ENCODE results near the gene CLRN2.

CLRN2 gene

GRCh38 chr4:17554568-17554967 lies 39.6 kb downstream of the CLRN2 start:
- Histone ChIP-seq H3K4me1 (ENCODE audit: low read depth, poor library complexity, severe bottlenecking) (peaks cover 51% of the 10 kb centered on the region), H4K20me1 (ENCODE audit: insufficient read depth) (no peaks in the 10 kb centered on the region), H3K36me3 (ENCODE audit: insufficient read depth) (no peaks in the 10 kb centered on the region), H3K4me3 (IDR thresholded peaks at IDR 0.05; ENCODE audit: insufficient read depth, low read depth, low read length) (no peak overlapping the region), H2AFZ (ENCODE audit: low read depth) (no peak overlapping the region; the same call in 1 of the 2 replicates), H3K9ac (no peak overlapping the region), H3K4me2 (no peak overlapping the region), H3K27me3 (ENCODE audit: insufficient read depth, low read depth) (no peaks in the 10 kb centered on the region), H3K27ac (no peak overlapping the region), H3K79me2 (ENCODE audit: insufficient read depth, low read depth) (no peaks in the 10 kb centered on the region)
- TF ChIP-seq CTCF (conservative IDR thresholded peaks at IDR 0.05; ENCODE audit: low read depth, low read length): no peak

- Histone ChIP-seq H3K9ac (no peak overlapping the region), H3K36me3 (ENCODE audit: insufficient read depth) (no peaks in the 10 kb centered on the region), H4K20me1 (ENCODE audit: insufficient read depth) (no peaks in the 10 kb centered on the region), H2AFZ (ENCODE audit: low read depth) (no peak overlapping the region), H3K79me2 (ENCODE audit: insufficient read depth, low read depth) (no peaks in the 10 kb centered on the region), H3K4me1 (ENCODE audit: low read depth, poor library complexity, severe bottlenecking) (peaks cover 32% of the 10 kb centered on the region), H3K4me2 (no peak overlapping the region), H3K4me3 (IDR thresholded peaks at IDR 0.05; ENCODE audit: insufficient read depth, low read depth, low read length) (no peak overlapping the region), H3K27ac (no peak overlapping the region), H3K27me3 (ENCODE audit: insufficient read depth, low read depth) (no peaks in the 10 kb centered on the region)
- no peak for TF ChIP-seq CTCF (conservative IDR thresholded peaks at IDR 0.05; ENCODE audit: low read depth, low read length)
Measured at GRCh38 chr4:17556498-17556897, 41.5 kb downstream of the CLRN2 start.

GRCh38 chr4:17557880-17558279 lies 42.9 kb downstream of the CLRN2 start:
- Histone ChIP-seq H3K27me3 (ENCODE audit: insufficient read depth, low read depth) (no peaks in the 10 kb centered on the region), H3K79me2 (ENCODE audit: insufficient read depth, low read depth) (no peaks in the 10 kb centered on the region), H3K4me3 (IDR thresholded peaks at IDR 0.05; ENCODE audit: insufficient read depth, low read depth, low read length) (no peak overlapping the region), H4K20me1 (ENCODE audit: insufficient read depth) (no peaks in the 10 kb centered on the region), H3K36me3 (ENCODE audit: insufficient read depth) (no peaks in the 10 kb centered on the region), H3K4me1 (ENCODE audit: low read depth, poor library complexity, severe bottlenecking) (peaks cover 21% of the 10 kb centered on the region), H3K9ac (no peak overlapping the region), H2AFZ (ENCODE audit: low read depth) (no peak overlapping the region), H3K4me2 (no peak overlapping the region), H3K27ac (no peak overlapping the region)
- TF ChIP-seq CTCF (conservative IDR thresholded peaks at IDR 0.05; ENCODE audit: low read depth, low read length): no peak

GRCh38 chr4:17558941-17559708 lies 44.2 kb downstream of the CLRN2 start:
- no peak for TF ChIP-seq CTCF (conservative IDR thresholded peaks at IDR 0.05; ENCODE audit: low read depth, low read length)

More at GRCh38 chr4:17558941-17559708, 44.2 kb downstream of the CLRN2 start:
- Histone ChIP-seq H3K79me2 (ENCODE audit: insufficient read depth, low read depth) (no peaks in the 10 kb centered on the region), H3K4me2 (no peak overlapping the region), H4K20me1 (ENCODE audit: insufficient read depth) (no peaks in the 10 kb centered on the region), H2AFZ (ENCODE audit: low read depth) (no peak overlapping the region), H3K9ac (no peak overlapping the region), H3K4me1 (ENCODE audit: low read depth, poor library complexity, severe bottlenecking) (peaks cover 13% of the 10 kb centered on the region), H3K36me3 (ENCODE audit: insufficient read depth) (no peaks in the 10 kb centered on the region), H3K4me3 (IDR thresholded peaks at IDR 0.05; ENCODE audit: insufficient read depth, low read depth, low read length) (no peak overlapping the region), H3K27ac (no peak overlapping the region), H3K27me3 (ENCODE audit: insufficient read depth, low read depth) (no peaks in the 10 kb centered on the region)

All from KMS-11 (cell line).